Stimulated activated CD8-positive, alpha-beta memory T cell treated with anti-CD3 and anti-CD28 coated beads, Interleukin-15, amount 100 ng/mL, for 24 hours (primary cell): ENCODE results near the gene LTBR.
"Not testable (repeated sequence)": the region's sequence is repeated elsewhere in the genome, so short reads cannot be mapped to it uniquely, and the experiment has no call there.

Source experiments
- DNase-seq: peaks from one replicate; pipeline ENCODE4 v3.0.0-alpha.2; 2020; ENCODE audit warnings: low read depth

LTBR gene

DNA sequence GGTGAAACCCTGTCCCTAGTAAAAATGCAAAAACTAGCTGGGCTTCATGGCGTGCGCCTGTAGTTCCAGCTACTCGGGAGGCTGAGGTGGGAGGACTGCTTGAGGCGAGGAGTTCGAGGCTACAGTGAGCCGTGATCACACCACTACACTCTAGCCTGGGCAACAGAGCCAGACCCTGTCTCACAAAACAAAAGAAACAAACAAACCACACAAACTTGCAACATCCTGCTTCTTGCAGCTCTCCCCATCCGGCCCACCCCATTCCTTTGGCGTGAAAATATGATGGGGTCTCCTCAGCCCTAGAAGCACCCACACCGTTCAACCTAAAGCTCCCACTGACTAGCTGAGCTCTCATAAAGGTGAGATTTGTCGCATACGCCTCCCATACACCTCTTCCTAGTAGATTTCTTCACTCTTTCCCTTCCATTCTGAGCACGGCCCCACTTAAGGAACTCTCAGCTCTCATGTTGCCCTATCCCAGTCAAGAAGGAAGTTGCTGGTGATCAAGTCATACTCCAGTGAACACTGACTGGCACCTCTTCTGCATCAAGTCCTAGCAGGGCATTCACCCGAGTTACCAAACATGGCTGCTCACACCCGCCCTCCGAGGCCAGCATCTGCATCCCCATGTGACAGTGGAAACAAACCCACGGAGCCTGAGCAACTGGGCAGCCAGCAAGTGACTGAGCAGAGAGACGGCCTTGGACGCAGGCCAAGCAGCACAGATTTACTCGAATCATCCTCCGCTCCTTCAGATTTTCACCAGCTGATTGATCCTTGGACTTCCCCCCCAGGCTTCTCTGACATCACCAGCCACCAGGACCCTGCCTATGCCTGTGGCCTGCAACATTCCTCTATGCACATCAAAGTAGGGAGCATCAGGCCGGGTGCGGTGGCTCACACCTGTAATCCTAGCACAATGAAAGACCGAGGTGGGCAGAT, 41.9 kb downstream of the LTBR start:
- no peak for DNase-seq

DNA sequence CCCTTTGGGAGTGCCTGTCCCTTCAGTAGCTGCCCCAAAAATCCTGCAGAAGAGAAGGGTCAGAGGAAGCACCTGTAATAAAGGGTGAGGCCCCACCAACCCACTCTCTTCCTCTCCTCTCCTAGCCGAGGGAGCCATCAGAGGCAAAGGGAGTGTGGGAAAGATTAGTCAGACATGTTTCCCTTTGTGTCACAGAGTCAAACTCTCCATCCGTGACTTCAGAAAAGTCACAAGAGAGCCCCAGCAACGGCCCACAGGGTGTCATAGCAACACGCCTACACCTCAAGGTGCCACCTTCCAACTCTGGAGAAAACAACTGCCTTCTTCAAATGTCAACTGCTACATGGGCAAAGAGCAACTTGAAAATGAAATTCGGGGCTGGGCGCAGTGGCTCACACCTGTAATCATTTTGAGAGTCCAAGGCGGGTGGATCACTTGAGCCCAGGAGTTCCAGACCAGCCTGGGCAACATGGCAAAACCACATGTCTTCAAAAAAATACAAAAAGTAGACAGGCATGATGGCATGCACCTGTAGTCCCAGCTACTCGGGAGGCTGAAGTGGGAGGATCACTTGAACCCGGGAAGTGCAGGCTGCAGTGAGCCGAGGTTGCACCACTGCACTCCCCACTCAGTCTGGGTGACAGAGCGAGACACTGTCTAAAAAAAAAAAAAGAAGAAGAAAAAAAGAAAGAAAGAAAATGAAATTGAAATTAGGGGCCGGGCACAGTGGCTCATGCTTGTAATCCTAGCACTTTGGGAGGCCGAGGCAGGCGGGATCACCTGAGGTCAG, 43.1 kb downstream of the LTBR start:
- DNase-seq: peak; percentile 66

DNA sequence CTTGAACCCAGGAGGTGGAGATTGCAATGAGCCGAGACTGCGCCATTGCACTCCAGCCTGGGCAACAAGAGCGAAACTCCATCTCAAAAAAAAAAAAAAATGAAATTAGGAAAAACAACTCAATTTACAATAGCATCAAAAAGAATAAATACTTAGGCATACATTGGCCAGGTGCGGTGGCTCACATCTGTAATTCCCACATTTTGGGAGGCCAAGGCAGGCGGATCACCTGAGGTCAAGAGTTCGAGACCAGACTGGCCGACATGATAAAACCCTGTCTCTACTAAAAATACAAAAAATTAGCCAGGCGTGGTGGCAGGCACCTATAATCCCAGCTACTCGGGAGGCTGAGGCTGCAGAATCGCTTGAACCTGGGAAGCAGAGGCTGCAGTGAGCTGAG, 43.8 kb downstream of the LTBR start:
- not testable (repeated sequence) for DNase-seq

DNA sequence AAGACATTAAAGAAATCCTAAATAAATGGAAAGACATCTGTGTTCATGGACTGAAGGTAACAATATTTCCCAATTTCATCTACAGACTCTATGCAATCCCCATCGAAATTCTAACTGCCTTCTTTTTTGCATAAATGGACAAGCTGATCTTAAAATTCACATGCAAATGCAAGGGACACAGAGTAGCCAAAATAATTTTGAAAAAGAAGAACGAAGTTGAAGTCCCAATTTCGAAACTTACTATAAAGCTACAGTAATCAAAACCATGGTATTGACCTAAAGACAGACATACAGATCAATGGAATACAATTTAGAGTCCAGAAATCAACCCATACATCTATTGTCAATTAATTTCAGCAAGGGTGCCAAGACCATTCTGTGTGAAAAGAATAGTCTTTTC, 44.4 kb downstream of the LTBR start:
- no peak for DNase-seq

DNA sequence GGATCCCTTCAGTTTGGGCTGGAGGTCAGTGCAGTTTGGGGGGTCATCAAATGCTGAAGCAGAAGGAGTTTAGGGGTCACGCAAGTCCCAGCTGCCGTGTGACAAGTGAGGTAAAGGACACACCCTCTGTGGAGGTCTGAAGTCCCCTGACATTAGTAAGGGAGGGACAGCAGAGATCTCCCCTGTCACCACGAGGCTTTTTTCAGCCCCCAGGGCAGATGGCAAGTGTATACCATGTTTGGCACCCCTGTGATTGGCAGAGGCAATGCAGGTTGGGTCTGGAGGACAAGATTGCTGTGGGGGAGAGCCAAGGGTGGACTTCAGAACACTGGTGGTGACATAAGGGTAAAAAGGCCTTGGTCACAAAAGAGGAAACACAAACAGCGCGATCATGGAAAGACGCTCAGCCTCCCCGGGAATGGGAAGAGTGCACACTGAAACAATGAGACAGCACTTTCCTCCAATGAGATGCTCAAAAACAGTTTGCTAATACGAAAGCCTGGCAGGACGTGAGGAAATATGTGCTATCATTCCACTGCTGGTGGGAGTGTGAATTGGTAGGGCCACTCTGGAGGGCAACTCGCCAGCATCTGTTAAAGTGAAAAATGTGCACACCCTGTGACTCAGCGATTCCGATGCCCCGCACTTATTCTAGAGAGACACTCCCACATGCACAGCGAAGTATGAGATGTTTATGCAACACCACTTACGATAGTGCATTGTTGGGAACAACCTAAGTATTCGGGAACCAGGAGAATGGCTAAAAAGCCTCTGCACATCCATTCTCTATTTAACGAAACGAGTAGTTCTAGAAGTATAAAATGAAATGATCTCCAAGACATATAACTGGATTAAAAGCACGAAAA, 46.4 kb downstream of the LTBR start:
- no peak for DNase-seq

DNA sequence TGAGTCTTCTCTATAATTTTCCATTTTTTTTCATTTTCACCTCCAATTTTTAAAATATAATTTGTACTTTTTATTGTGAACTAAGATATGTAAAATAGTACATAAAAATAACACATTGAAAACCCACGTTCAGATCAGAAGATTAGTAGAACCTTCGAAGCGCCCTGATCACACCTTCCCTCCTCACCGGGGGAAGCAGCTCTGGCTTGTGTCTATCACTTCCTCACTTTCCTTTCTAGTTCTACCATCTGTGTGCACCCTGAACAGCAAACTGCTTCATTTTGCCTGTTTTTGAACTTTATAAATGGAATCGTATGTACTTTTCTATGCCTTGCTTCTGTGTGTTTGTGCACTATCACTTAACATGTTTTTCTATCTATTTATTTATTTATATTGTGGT, 49.0 kb downstream of the LTBR start:
- no peak for DNase-seq

DNA sequence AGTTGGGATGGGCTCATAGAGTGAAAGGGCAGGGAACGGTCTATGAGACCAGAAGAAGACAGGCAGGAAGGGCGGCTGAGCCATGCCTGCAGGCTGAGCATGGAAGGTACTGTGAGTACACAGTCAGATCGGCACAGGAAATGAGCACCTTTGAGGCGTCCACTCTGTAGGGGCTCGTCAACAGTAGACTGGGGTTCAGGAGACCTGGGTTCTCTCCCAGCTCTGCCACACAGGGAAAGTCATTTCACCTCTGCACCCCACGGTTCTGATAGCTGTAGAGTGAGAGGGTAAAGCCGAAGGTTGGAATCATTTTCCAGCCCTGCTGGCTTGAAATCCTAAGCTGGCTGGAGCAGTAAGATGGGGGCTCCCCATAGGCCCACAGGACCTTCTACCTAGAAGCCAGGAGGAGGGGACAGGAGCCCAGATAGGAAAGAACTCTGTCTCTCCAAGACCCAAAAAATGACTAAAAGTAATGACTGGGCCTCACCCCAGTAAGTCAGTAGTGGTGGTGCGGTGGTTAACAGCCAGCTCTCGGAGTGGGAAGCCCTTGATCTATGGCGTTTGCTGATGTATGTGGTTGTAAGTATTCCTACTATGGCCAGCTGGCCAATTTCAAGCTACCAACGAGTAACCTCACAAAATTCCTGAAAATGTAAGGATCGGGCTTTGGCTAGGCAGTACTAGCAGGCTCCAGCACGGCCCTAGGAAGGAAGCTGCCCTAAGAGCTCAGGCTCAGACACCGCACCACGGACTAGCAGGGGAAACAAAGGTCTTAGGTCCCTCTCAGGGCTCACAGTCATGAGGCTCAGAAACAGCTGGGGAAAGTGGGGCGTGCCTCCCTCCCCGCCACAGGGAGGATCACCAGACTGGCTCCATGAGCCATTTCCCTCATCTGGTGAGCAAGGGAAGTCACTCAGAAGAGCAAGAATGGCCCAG, 50.5 kb downstream of the LTBR start:
- DNase-seq: no peak

DNA sequence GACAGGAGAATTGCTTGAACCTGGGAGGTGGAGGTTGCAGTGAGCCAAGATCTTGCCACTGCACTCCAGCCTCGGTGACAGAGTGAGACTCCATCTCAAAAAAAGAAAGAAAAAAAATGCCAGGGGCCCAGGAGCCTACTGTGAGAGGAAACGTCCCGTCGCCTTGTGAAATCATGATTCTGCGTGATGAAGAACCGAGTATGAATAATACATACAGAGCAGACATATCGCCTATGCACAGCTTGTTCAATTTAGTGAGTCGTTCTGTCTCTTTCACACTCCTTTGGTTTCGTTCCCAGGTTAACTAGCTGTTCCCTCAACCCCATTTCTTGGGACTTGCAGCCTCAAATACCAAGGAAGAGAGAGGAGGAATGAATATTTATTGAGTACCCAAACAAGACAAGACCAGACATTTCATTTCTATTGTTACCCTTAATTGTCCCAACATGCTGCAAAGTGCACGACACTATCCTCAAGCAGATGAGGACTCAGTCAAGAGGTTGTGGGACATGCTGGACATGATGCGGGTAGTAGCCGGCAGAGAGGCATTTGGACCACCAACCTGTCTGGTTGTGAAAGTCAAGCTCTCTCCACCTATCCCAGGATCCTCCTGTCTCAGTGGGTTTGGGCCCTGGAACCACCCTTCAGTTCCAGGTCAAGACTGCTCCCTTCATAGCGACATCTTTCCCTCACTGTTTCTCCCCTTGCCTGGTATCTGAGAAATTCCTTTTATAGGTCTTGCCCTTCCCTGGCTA, 52.2 kb downstream of the LTBR start:
- no peak for DNase-seq

DNA sequence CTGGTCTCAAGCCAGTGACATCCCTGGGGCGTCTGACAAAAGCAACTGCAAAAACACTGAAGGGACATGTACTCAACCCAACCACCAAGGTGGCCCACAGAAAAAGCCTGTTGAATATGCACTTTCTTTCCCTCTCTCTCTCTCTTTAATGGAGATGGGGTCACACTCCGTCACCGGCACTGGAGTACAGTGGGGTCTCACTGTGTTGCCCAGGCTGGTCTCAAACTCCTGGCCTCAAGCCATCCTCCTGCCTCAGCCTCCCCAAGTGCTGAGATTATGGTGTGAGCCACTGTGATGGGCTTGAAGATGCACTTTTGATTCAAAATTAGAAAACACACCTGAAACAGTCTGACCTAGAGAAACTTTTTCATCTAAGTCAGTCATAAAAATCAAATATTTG, 53.6 kb downstream of the LTBR start:
- no peak for DNase-seq

DNA sequence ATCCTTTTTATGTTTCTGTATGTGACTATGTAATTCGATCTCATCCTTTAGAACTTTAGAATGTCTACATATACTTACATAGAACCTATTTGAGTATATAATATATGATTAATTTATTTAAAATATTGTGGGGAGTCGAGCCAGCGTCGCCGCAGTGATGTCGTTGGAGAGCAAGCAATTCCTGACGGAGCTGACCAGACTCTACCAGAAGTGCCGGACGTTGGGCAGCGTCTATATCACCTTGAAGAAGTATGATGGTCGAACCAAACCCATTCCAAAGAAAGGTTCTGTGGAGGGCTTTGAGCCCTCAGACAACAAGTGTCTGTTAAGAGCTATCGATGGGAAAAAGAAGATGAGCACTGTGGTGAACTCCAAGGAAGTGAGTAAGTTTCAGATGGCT, 54.4 kb downstream of the LTBR start:
- no peak for DNase-seq

DNA sequence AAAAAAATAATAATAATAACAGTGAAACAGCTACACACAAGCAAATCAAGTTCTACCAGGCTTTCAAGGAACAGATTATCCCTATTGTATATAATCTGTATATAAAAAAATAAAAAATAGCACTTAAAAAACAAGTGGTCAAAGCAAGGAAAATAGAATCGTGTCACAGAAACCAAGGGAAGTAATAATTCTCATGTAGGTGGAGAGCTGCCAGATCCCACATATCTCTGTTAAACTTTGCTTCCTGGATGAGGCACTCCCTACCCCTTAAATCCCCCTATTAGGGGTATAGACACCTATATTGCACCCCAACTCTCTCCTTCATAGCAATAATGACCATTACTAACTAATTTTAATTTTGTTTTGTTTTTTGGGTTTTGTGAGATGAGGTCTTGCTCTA, 56.4 kb downstream of the LTBR start:
- DNase-seq: no peak
